Fibroblast of pulmonary artery (primary cell): ENCODE measurements around the gene CBLN1.
"Not testable (repeated sequence)": the region's sequence is repeated elsewhere in the genome, so short reads cannot be mapped to it uniquely, and the experiment has no call there.

Source experiments
- DNase-seq: peaks from one replicate; pipeline ENCODE4 v3.0.0-alpha.2; 2010; ENCODE audit warnings: low read depth
- H3K4me3 ChIP-seq: replicated peaks from 2 replicates; pipeline ENCODE4 v1.5.1; 2011; ENCODE audit warnings: low read depth, mild to moderate bottlenecking, control low read depth, low read length, moderate library complexity
- TF ChIP-seq, protein P1 (sequence below): IDR thresholded peaks from 2 replicates; pipeline ENCODE4 v1.5.1; 2011; ENCODE audit warnings: mild to moderate bottlenecking, control low read depth, low read length, inconsistent platforms; ENCODE audit errors: missing control alignments

CBLN1 gene

DNA sequence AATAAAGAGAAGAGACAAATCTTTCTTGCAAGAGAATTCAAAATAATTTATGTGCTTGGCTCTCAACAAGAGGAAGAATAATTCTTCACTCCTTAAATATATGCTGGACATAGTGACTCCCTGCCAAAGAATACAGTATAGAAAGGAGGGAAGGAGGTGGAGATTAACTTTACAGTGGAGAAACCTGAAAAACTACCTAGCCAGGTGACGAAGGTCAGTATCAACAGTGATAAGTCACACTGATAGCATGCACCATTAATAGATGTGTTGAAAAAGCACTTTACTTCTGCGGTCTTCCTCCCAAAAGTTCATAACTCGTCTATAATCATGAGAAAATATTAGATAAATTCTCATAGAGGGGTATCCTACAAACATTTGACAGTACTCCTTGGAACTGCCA is 21.4 kb downstream of the CBLN1 start:
- TF ChIP-seq, protein P1, sequence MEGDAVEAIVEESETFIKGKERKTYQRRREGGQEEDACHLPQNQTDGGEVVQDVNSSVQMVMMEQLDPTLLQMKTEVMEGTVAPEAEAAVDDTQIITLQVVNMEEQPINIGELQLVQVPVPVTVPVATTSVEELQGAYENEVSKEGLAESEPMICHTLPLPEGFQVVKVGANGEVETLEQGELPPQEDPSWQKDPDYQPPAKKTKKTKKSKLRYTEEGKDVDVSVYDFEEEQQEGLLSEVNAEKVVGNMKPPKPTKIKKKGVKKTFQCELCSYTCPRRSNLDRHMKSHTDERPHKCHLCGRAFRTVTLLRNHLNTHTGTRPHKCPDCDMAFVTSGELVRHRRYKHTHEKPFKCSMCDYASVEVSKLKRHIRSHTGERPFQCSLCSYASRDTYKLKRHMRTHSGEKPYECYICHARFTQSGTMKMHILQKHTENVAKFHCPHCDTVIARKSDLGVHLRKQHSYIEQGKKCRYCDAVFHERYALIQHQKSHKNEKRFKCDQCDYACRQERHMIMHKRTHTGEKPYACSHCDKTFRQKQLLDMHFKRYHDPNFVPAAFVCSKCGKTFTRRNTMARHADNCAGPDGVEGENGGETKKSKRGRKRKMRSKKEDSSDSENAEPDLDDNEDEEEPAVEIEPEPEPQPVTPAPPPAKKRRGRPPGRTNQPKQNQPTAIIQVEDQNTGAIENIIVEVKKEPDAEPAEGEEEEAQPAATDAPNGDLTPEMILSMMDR: no peak
- no peak overlapping the region for H3K4me3 ChIP-seq
- no peak for DNase-seq

- no peak overlapping the region for H3K4me3 ChIP-seq
- no peak for DNase-seq
- TF ChIP-seq, protein P1: no peak
These were observed 22.3 kb downstream of the CBLN1 start for GRCh38 chr16:49259330-49259729.

DNA sequence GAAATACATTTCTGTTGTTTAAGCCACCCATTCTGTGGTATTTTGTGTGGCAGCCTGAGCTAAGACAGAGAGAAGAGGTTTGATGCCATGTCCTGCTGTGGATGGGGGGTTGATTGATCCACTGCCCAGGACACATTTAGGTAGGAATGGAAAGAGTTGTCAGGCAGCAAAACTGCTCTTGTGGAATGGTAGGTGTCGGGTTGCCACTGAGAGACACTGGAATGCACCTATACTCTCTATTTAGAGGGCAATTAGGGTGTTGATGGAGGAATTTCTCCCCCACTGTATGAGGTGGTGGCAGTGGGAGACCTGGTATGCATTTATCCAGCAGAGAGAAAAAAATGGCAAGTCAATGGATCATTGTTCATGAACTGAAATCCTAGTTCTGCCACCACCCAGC is 30.9 kb downstream of the CBLN1 start:
- TF ChIP-seq, protein P1: no peak
- DNase-seq: no peak
- no peak overlapping the region for H3K4me3 ChIP-seq

GRCh38 chr16:49248227-49248626 is 33.4 kb downstream of the CBLN1 start:
- no peak overlapping the region for H3K4me3 ChIP-seq
- no peak for DNase-seq
- TF ChIP-seq, protein P1: no peak

- H3K4me3 ChIP-seq: no peak overlapping the region
- TF ChIP-seq, protein P1: no peak
- DNase-seq: no peak
These were observed 45.4 kb downstream of the CBLN1 start for GRCh38 chr16:49236216-49236615.

- H3K4me3 ChIP-seq, DNase-seq: not testable (repeated sequence)
These were observed 53.3 kb downstream of the CBLN1 start for GRCh38 chr16:49228335-49228734.
